Neural cell (in vitro differentiated cells): ENCODE data around the gene CNOT6. TPM values are rescaled to one million over a fixed set of nuclear protein-coding genes. Genes with fewer than 3 reads are reported as not detected.
"Not testable (repeated sequence)": the region's sequence is repeated elsewhere in the genome, so short reads cannot be mapped to it uniquely, and the experiment has no call there.

ENCODE experiments used
- H2AFZ ChIP-seq: fragments of 200-600, 300-800 bp; sonication (generic), shearing (Covaris generic); 2 replicates; pipeline ENCODE4 v1.6.0; 2014; ENCODE audit warnings: low read depth, mild to moderate bottlenecking, antibody characterized with exemption, low read length, moderate library complexity
- H3F3A ChIP-seq: fragments of 200-600 bp; shearing (Covaris generic); 2 replicates; pipeline ENCODE4 v1.6.1; 2016; ENCODE audit warnings: mild to moderate bottlenecking, moderate library complexity, mixed read lengths, antibody characterized with exemption, low read length; ENCODE audit not compliant: insufficient read depth, poor library complexity, severe bottlenecking
- H3K27ac ChIP-seq: fragments of 200-600, 300-800 bp; sonication (generic), shearing (Covaris generic); 2 replicates; pipeline ENCODE4 v1.5.1; 2014; ENCODE audit warnings: mild to moderate bottlenecking, low read length, moderate library complexity
- H3K27me3 ChIP-seq: fragments of 300-800, 200-600 bp; sonication (generic), shearing (Covaris generic); 2 replicates; pipeline ENCODE4 v1.6.0; 2014; ENCODE audit warnings: mild to moderate bottlenecking, low read depth, low read length, moderate library complexity; ENCODE audit not compliant: insufficient read depth
- H3K36me3 ChIP-seq: fragments of 300-800, 200-600 bp; sonication (generic), shearing (Covaris generic); 2 replicates; pipeline ENCODE4 v1.5.1; 2014; ENCODE audit warnings: mild to moderate bottlenecking, antibody characterized with exemption, low read length, moderate library complexity; ENCODE audit not compliant: insufficient read depth
- H3K4me2 ChIP-seq: fragments of 300-800, 200-600 bp; sonication (generic), shearing (Covaris generic); 2 replicates; pipeline ENCODE4 v1.6.0; 2014; ENCODE audit warnings: mild to moderate bottlenecking, low read length
- H3K4me3 ChIP-seq: fragments of 300-800, 200-600 bp; sonication (generic), shearing (Covaris generic); 2 replicates; pipeline ENCODE4 v1.5.1; 2014; ENCODE audit warnings: mild to moderate bottlenecking, low read length, moderate library complexity
- H3K79me2 ChIP-seq: fragments of 200-600 bp; shearing (Covaris generic); replicated peaks from 2 replicates; pipeline ENCODE4 v1.6.0; 2014; ENCODE audit warnings: mild to moderate bottlenecking, low read length, moderate library complexity; ENCODE audit not compliant: insufficient read depth
- H3K9ac ChIP-seq: fragments of 300-800, 200-600 bp; sonication (generic), shearing (Covaris generic); 2 replicates; pipeline ENCODE4 v1.6.1; 2016; ENCODE audit warnings: mild to moderate bottlenecking, low read length, mixed read lengths
- H3K9me2 ChIP-seq: fragments of 200-600 bp; shearing (Covaris generic); 2 replicates; pipeline ENCODE4 v1.6.1; 2016; ENCODE audit warnings: mild to moderate bottlenecking, low read length, mixed read lengths; ENCODE audit not compliant: insufficient read depth
- H3K9me3 ChIP-seq: fragments of 200-600, 300-800 bp; sonication (generic), shearing (Covaris generic); 2 replicates; pipeline ENCODE4 v1.6.1; 2016; ENCODE audit warnings: mild to moderate bottlenecking, mixed run types, low read length, moderate library complexity, mixed read lengths
- H4K20me1 ChIP-seq: fragments of 200-600 bp; shearing (Covaris generic); 2 replicates; pipeline ENCODE4 v1.6.1; 2016; ENCODE audit warnings: mild to moderate bottlenecking, mixed run types; ENCODE audit not compliant: insufficient read depth
- EP300 ChIP-seq: fragments of 450-650 bp; conservative IDR thresholded peaks from 2 replicates; pipeline ENCODE4 v1.6.1; 2014; ENCODE audit warnings: antibody characterized with exemption, mild to moderate bottlenecking, moderate library complexity; ENCODE audit not compliant: poor library complexity, severe bottlenecking
- EZH2 ChIP-seq: fragments of 200-600, 300-800 bp; shearing (Covaris generic), sonication (generic); IDR thresholded peaks from 2 replicates; pipeline ENCODE4 v1.6.1; 2014; ENCODE audit warnings: antibody characterized with exemption, low read length, borderline replicate concordance, mild to moderate bottlenecking; ENCODE audit not compliant: insufficient read depth, poor library complexity, severe bottlenecking
- MXI1 ChIP-seq: fragments of 450-650 bp; conservative IDR thresholded peaks from 2 replicates; pipeline ENCODE4 v1.6.1; 2014; ENCODE audit warnings: antibody characterized with exemption, mild to moderate bottlenecking; ENCODE audit not compliant: poor library complexity, severe bottlenecking
- POLR2AphosphoS5 ChIP-seq: IDR thresholded peaks from 2 replicates; pipeline ENCODE4 v1.6.1; 2012
- RAD21 ChIP-seq: fragments of 450-650 bp; conservative IDR thresholded peaks from 2 replicates; pipeline ENCODE4 v1.6.1; 2014; ENCODE audit warnings: antibody characterized with exemption, mild to moderate bottlenecking, moderate library complexity
- SMC3 ChIP-seq: fragments of 450-650 bp; conservative IDR thresholded peaks from 2 replicates; pipeline ENCODE4 v1.6.1; 2014; ENCODE audit warnings: antibody characterized with exemption, mild to moderate bottlenecking, moderate library complexity; ENCODE audit not compliant: poor library complexity
- TAF1 ChIP-seq: IDR thresholded peaks from 2 replicates; pipeline ENCODE4 v1.6.1; 2012; ENCODE audit warnings: low read depth
- polyA plus RNA-seq: library from polyadenylated mRNA; depleted of rRNA; stranded (reverse); fragments of >200 nt; gene quantifications from 2 replicates; pipeline ENCODE4 v1.2.3, GENCODE V29; 2014
- TF ChIP-seq, protein P1 (sequence below): IDR thresholded peaks from 2 replicates; pipeline ENCODE4 v1.6.1; 2012; ENCODE audit warnings: borderline replicate concordance
- TF ChIP-seq, protein P2 (sequence below): fragments of 450-650 bp; IDR thresholded peaks from 2 replicates; pipeline ENCODE4 v1.5.1; 2014; ENCODE audit warnings: antibody characterized with exemption, mild to moderate bottlenecking, moderate library complexity; ENCODE audit not compliant: poor library complexity, severe bottlenecking

The CNOT6 gene
- polyA plus RNA-seq, 1 donor from 2014 or later, result 43.0 TPM

- Histone ChIP-seq H3F3A (no peaks in the 10 kb centered on the region), H3K4me2 (no peak overlapping the region), H4K20me1 (no peaks in the 10 kb centered on the region), H3K36me3 (no peaks in the 10 kb centered on the region), H3K79me2 (no peaks in the 10 kb centered on the region), H3K9me2 (no peaks in the 10 kb centered on the region), H3K27me3 (no peaks in the 10 kb centered on the region), H3K27ac (no peak overlapping the region), H2AFZ (no peak overlapping the region), H3K9ac (no peak overlapping the region), H3K9me3 (no peaks in the 10 kb centered on the region), H3K4me3 (no peak overlapping the region)
- TF ChIP-seq TAF1 (no peak), MXI1 (no peak), EP300 (no peak), EZH2 (no peak), SMC3 (no peak), POLR2AphosphoS5 (no peak), RAD21 (no peak)
- TF ChIP-seq, protein P1, sequence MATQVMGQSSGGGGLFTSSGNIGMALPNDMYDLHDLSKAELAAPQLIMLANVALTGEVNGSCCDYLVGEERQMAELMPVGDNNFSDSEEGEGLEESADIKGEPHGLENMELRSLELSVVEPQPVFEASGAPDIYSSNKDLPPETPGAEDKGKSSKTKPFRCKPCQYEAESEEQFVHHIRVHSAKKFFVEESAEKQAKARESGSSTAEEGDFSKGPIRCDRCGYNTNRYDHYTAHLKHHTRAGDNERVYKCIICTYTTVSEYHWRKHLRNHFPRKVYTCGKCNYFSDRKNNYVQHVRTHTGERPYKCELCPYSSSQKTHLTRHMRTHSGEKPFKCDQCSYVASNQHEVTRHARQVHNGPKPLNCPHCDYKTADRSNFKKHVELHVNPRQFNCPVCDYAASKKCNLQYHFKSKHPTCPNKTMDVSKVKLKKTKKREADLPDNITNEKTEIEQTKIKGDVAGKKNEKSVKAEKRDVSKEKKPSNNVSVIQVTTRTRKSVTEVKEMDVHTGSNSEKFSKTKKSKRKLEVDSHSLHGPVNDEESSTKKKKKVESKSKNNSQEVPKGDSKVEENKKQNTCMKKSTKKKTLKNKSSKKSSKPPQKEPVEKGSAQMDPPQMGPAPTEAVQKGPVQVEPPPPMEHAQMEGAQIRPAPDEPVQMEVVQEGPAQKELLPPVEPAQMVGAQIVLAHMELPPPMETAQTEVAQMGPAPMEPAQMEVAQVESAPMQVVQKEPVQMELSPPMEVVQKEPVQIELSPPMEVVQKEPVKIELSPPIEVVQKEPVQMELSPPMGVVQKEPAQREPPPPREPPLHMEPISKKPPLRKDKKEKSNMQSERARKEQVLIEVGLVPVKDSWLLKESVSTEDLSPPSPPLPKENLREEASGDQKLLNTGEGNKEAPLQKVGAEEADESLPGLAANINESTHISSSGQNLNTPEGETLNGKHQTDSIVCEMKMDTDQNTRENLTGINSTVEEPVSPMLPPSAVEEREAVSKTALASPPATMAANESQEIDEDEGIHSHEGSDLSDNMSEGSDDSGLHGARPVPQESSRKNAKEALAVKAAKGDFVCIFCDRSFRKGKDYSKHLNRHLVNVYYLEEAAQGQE, result no peak
- TF ChIP-seq, protein P2, sequence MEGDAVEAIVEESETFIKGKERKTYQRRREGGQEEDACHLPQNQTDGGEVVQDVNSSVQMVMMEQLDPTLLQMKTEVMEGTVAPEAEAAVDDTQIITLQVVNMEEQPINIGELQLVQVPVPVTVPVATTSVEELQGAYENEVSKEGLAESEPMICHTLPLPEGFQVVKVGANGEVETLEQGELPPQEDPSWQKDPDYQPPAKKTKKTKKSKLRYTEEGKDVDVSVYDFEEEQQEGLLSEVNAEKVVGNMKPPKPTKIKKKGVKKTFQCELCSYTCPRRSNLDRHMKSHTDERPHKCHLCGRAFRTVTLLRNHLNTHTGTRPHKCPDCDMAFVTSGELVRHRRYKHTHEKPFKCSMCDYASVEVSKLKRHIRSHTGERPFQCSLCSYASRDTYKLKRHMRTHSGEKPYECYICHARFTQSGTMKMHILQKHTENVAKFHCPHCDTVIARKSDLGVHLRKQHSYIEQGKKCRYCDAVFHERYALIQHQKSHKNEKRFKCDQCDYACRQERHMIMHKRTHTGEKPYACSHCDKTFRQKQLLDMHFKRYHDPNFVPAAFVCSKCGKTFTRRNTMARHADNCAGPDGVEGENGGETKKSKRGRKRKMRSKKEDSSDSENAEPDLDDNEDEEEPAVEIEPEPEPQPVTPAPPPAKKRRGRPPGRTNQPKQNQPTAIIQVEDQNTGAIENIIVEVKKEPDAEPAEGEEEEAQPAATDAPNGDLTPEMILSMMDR, result no peak
These were observed 38.3 kb upstream of the CNOT6 start for GRCh38 chr5:180455872-180456271.

DNA sequence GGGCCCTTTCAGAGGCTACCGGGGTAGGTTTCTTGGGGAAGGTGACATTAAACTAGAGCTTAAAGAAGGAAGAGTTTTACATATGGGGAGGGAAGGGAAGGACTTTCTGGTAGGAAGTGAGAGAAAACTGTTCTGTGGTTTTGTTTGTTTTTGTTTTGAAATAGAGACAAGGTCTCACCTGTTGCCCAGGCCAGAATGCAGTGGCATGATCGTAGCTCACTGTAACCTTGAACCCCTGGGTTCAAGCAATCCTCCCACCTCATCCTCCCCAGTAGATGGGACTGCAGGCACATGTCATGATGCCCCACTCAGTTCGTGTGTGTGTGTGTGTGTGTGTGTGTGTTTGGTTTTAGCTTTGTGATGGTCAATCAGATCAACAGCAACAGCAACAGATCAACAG lies 37.4 kb upstream of the CNOT6 start:
- H3K79me2 ChIP-seq, result no peaks in the 10 kb centered on the region
- H3K9me3 ChIP-seq, result no peaks in the 10 kb centered on the region
- no peaks in the 10 kb centered on the region for H3K9me2 ChIP-seq
- no peak overlapping the region for H3K9ac ChIP-seq
- no peak overlapping the region for H3K4me2 ChIP-seq
- H4K20me1 ChIP-seq, result no peaks in the 10 kb centered on the region
- no peaks in the 10 kb centered on the region for H3F3A ChIP-seq
- no peak overlapping the region for H3K4me3 ChIP-seq
- H3K27ac ChIP-seq, result no peak overlapping the region
- no peaks in the 10 kb centered on the region for H3K36me3 ChIP-seq
- TF ChIP-seq TAF1, result no peak
- no peak for TF ChIP-seq EZH2
- H3K27me3 ChIP-seq, result no peaks in the 10 kb centered on the region
- H2AFZ ChIP-seq, result no peak overlapping the region

GRCh38 chr5:180458852-180459673 lies 35.1 kb upstream of the CNOT6 start:
- not testable (repeated sequence) for H3K9me3 ChIP-seq, H3K36me3 ChIP-seq, H3K27me3 ChIP-seq, H3K4me3 ChIP-seq, H3K4me2 ChIP-seq, H3K9ac ChIP-seq, H4K20me1 ChIP-seq, H3F3A ChIP-seq, H3K79me2 ChIP-seq, H3K27ac ChIP-seq, H3K9me2 ChIP-seq, H2AFZ ChIP-seq

- not testable (repeated sequence) for H3K9me3 ChIP-seq, H3K27ac ChIP-seq, H3K9me2 ChIP-seq, H3K4me2 ChIP-seq, H3F3A ChIP-seq, H3K4me3 ChIP-seq, H2AFZ ChIP-seq, H3K36me3 ChIP-seq, H4K20me1 ChIP-seq, H3K79me2 ChIP-seq, H3K27me3 ChIP-seq, H3K9ac ChIP-seq
These were observed 34.5 kb upstream of the CNOT6 start for GRCh38 chr5:180459674-180460142.
